Fibroblast of skin of left biceps (primary cell): Measurements from ENCODE around the gene CCDC68.
A peak's percentile ranks its signal among the peaks of the same experiment; 100 is the strongest.

Experiments used
- DNase-seq, 2 experiments: peaks; one replicate each; pipeline ENCODE4 v3.0.0-alpha.2; 2013; ENCODE audit warnings: low read depth in 2 of 2

The CCDC68 gene

GRCh38 chr18:54961016-54961423 is 1.8 kb upstream of the CCDC68 start:
- DNase-seq = no peak

GRCh38 chr18:54960197-54960596 is 936 bp upstream of the CCDC68 start:
- no peak for DNase-seq

- no peak for DNase-seq
Observed at GRCh38 chr18:54957996-54958395, 1.3 kb downstream of the CCDC68 start.

- DNase-seq = no peak
Observed at GRCh38 chr18:54957296-54957832, 1.9 kb downstream of the CCDC68 start.

GRCh38 chr18:54956506-54956905 is 2.8 kb downstream of the CCDC68 start:
- DNase-seq = no peak

GRCh38 chr18:54952026-54952425 is 7.2 kb downstream of the CCDC68 start:
- DNase-seq = no peak

- DNase-seq = no peak
Observed at GRCh38 chr18:54950221-54950620, 9.0 kb downstream of the CCDC68 start.

GRCh38 chr18:54949588-54949987 is 9.7 kb downstream of the CCDC68 start:
- no peak for DNase-seq

- DNase-seq = no peak
Observed at GRCh38 chr18:54948350-54948837, 10.9 kb downstream of the CCDC68 start.

GRCh38 chr18:54947091-54947490 is 12.2 kb downstream of the CCDC68 start:
- no peak for DNase-seq

- peak in 1 of 2 experiments; percentile 8 for DNase-seq
Observed at GRCh38 chr18:54946149-54946581, 13.1 kb downstream of the CCDC68 start.

GRCh38 chr18:54945576-54946125 is 13.6 kb downstream of the CCDC68 start:
- no peak for DNase-seq

GRCh38 chr18:54942569-54942968 is 16.7 kb downstream of the CCDC68 start:
- DNase-seq = no peak

- no peak for DNase-seq
Observed at GRCh38 chr18:54942144-54942543, 17.1 kb downstream of the CCDC68 start.

- DNase-seq = no peak
Observed at GRCh38 chr18:54939361-54939917, 19.8 kb downstream of the CCDC68 start.

- DNase-seq = no peak
Observed at GRCh38 chr18:54938506-54938905, 20.8 kb downstream of the CCDC68 start.

- DNase-seq = no peak
Observed at GRCh38 chr18:54932472-54932871, 26.8 kb downstream of the CCDC68 start.

GRCh38 chr18:54931152-54931551 is 28.1 kb downstream of the CCDC68 start:
- no peak for DNase-seq

- no peak for DNase-seq
Observed at GRCh38 chr18:54928236-54928635, 31.0 kb downstream of the CCDC68 start.

GRCh38 chr18:54926593-54927325 is 32.5 kb downstream of the CCDC68 start:
- DNase-seq = no peak

- DNase-seq = no peak
Observed at GRCh38 chr18:54924948-54925347, 34.3 kb downstream of the CCDC68 start.

- no peak for DNase-seq
Observed at GRCh38 chr18:54923339-54923956, 35.8 kb downstream of the CCDC68 start.
